ENCODE data around the gene APOA1. TPM values are rescaled to one million over a fixed set of nuclear protein-coding genes. Genes with fewer than 3 reads are reported as not detected.

Gene APOA1
- polyA plus RNA-seq, 4 donors, result 62.3 to 22,236 (median 8,002) TPM

- no peaks in the 10 kb centered on the region for H3K27me3 ChIP-seq (ENCODE audit: control insufficient read depth in 3 of 3, insufficient read depth in 3 of 3, low read length in 3 of 3)
- peaks cover 0 to 51% (median 0%) of the 10 kb centered on the region in 3 donors for H3K36me3 ChIP-seq (ENCODE audit: control insufficient read depth in 3 of 3, insufficient read depth in 2 of 3, low read depth in 1 of 3, low read length in 3 of 3)
- WGBS, 3 donors, result 71 to 78% (median 74%) methylated on average over 13 of the region's 13 CpGs
- FAIRE-seq, result no peak
- DNase-seq, result peak; percentile 27 to 58
- peak overlapping the region in 2 of 3 donors; percentile 68 to 93 for H3K27ac ChIP-seq (ENCODE audit: low read depth in 1 of 3, low read length in 2 of 3)
- H3K9me3 ChIP-seq (ENCODE audit: control insufficient read depth in 2 of 2, insufficient read depth in 1 of 2, low read depth in 1 of 2, low read length in 1 of 2), result no peaks in the 10 kb centered on the region
- peaks cover 5 to 73% (median 6%) of the 10 kb centered on the region in 3 donors for H3K4me1 ChIP-seq (ENCODE audit: control insufficient read depth in 3 of 3, insufficient read depth in 2 of 3, low read depth in 1 of 3, low read length in 2 of 3)
- peak overlapping the region in 2 of 3 donors; percentile 33 to 34 for H3K4me3 ChIP-seq (ENCODE audit: low read depth in 1 of 3, low read length in 3 of 3)
Measured at GRCh38 chr11:116832350-116833290, 4.8 kb downstream of the APOA1 start.

- DNase-seq (no peak), FAIRE-seq (no peak)
- Histone ChIP-seq H3K4me3 (ENCODE audit: low read depth in 1 of 3, low read length in 3 of 3) (peak overlapping the region in 2 of 3 donors; percentile 33 to 34), H3K27ac (ENCODE audit: low read depth in 1 of 3, low read length in 2 of 3) (peak overlapping the region in 2 of 3 donors; percentile 68 to 93), H3K36me3 (ENCODE audit: control insufficient read depth in 3 of 3, insufficient read depth in 2 of 3, low read depth in 1 of 3, low read length in 3 of 3) (peaks cover 0 to 46% (median 0%) of the 10 kb centered on the region in 3 donors), H3K4me1 (ENCODE audit: control insufficient read depth in 3 of 3, insufficient read depth in 2 of 3, low read depth in 1 of 3, low read length in 2 of 3) (peaks cover 5 to 73% (median 11%) of the 10 kb centered on the region in 3 donors), H3K27me3 (ENCODE audit: control insufficient read depth in 3 of 3, insufficient read depth in 3 of 3, low read length in 3 of 3) (no peaks in the 10 kb centered on the region), H3K9me3 (ENCODE audit: control insufficient read depth in 2 of 2, insufficient read depth in 1 of 2, low read depth in 1 of 2, low read length in 1 of 2) (no peaks in the 10 kb centered on the region)
- WGBS, 3 donors, result 76 to 87% (median 80%) methylated on average over 7 of the region's 7 CpGs
Measured at GRCh38 chr11:116831790-116832349, 5.6 kb downstream of the APOA1 start.

DNA sequence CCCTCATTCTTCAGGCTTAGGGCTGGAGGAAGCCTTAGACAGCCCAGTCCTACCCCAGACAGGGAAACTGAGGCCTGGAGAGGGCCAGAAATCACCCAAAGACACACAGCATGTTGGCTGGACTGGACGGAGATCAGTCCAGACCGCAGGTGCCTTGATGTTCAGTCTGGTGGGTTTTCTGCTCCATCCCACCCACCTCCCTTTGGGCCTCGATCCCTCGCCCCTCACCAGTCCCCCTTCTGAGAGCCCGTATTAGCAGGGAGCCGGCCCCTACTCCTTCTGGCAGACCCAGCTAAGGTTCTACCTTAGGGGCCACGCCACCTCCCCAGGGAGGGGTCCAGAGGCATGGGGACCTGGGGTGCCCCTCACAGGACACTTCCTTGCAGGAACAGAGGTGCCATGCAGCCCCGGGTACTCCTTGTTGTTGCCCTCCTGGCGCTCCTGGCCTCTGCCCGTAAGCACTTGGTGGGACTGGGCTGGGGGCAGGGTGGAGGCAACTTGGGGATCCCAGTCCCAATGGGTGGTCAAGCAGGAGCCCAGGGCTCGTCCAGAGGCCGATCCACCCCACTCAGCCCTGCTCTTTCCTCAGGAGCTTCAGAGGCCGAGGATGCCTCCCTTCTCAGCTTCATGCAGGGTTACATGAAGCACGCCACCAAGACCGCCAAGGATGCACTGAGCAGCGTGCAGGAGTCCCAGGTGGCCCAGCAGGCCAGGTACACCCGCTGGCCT, 7.1 kb downstream of the APOA1 start:
- Histone ChIP-seq H3K9me3 (ENCODE audit: control insufficient read depth in 2 of 2, insufficient read depth in 1 of 2, low read depth in 1 of 2, low read length in 1 of 2) (no peaks in the 10 kb centered on the region), H3K27me3 (ENCODE audit: control insufficient read depth in 3 of 3, insufficient read depth in 3 of 3, low read length in 3 of 3) (no peaks in the 10 kb centered on the region), H3K4me3 (ENCODE audit: low read depth in 1 of 3, low read length in 3 of 3) (peak overlapping the region in 2 of 3 donors; percentile 45 to 47), H3K27ac (ENCODE audit: low read depth in 1 of 3, low read length in 2 of 3) (peak overlapping the region in 2 of 3 donors; percentile 93 to 99), H3K36me3 (ENCODE audit: control insufficient read depth in 3 of 3, insufficient read depth in 2 of 3, low read depth in 1 of 3, low read length in 3 of 3) (peaks cover 0 to 31% (median 0%) of the 10 kb centered on the region in 3 donors), H3K4me1 (ENCODE audit: control insufficient read depth in 3 of 3, insufficient read depth in 2 of 3, low read depth in 1 of 3, low read length in 2 of 3) (peaks cover 5 to 75% (median 11%) of the 10 kb centered on the region in 3 donors)
- FAIRE-seq, result no peak
- DNase-seq, result peak in 1 of 2 donors; percentile 13
- WGBS, 3 donors, result 87 to 94% (median 93%) methylated on average over 14 to 17 of the region's 17 CpGs

GRCh38 chr11:116829525-116830183, 7.8 kb downstream of the APOA1 start, which contains the start of gene APOC3:
TSS of gene APOC3 (plus strand) at chr11:116829907. CDS start at chr11:116830583, 676 bp downstream.
- DNase-seq (peak; percentile 72 to 76), FAIRE-seq (no peak)
- peaks cover 0 to 24% (median 0%) of the 10 kb centered on the region in 3 donors for H3K36me3 ChIP-seq (ENCODE audit: control insufficient read depth in 3 of 3, insufficient read depth in 2 of 3, low read depth in 1 of 3, low read length in 3 of 3)
- H3K27ac ChIP-seq (ENCODE audit: low read depth in 1 of 3, low read length in 2 of 3), result peak within 1 kb of the TSS; percentile 4 to 99 (median 93)
- no peaks in the 10 kb centered on the region for H3K9me3 ChIP-seq (ENCODE audit: control insufficient read depth in 2 of 2, insufficient read depth in 1 of 2, low read depth in 1 of 2, low read length in 1 of 2)
- no peaks in the 10 kb centered on the region for H3K27me3 ChIP-seq (ENCODE audit: control insufficient read depth in 3 of 3, insufficient read depth in 3 of 3, low read length in 3 of 3)
- 29 to 61% (median 59%) methylated on average over 9 of the region's 9 CpGs for WGBS, 3 donors
- peaks cover 5 to 73% (median 11%) of the 10 kb centered on the region in 3 donors for H3K4me1 ChIP-seq (ENCODE audit: control insufficient read depth in 3 of 3, insufficient read depth in 2 of 3, low read depth in 1 of 3, low read length in 2 of 3)
- peak within 1 kb of the TSS in 2 of 3 donors; percentile 45 to 48 for H3K4me3 ChIP-seq (ENCODE audit: low read depth in 1 of 3, low read length in 3 of 3)

- no peaks in the 10 kb centered on the region for H3K9me3 ChIP-seq (ENCODE audit: control insufficient read depth in 2 of 2, insufficient read depth in 1 of 2, low read depth in 1 of 2, low read length in 1 of 2)
- peak; percentile 90 to 93 for DNase-seq
- peaks cover 5 to 76% (median 11%) of the 10 kb centered on the region in 3 donors for H3K4me1 ChIP-seq (ENCODE audit: control insufficient read depth in 3 of 3, insufficient read depth in 2 of 3, low read depth in 1 of 3, low read length in 2 of 3)
- peaks cover 0 to 22% (median 0%) of the 10 kb centered on the region in 3 donors for H3K36me3 ChIP-seq (ENCODE audit: control insufficient read depth in 3 of 3, insufficient read depth in 2 of 3, low read depth in 1 of 3, low read length in 3 of 3)
- WGBS, 3 donors, result 27 to 56% (median 37%) methylated on average over 12 to 16 of the region's 16 CpGs
- no peaks in the 10 kb centered on the region for H3K27me3 ChIP-seq (ENCODE audit: control insufficient read depth in 3 of 3, insufficient read depth in 3 of 3, low read length in 3 of 3)
- FAIRE-seq, result no peak
- peak overlapping the region; percentile 4 to 99 (median 93) for H3K27ac ChIP-seq (ENCODE audit: low read depth in 1 of 3, low read length in 2 of 3)
- peak overlapping the region in 2 of 3 donors; percentile 45 to 48 for H3K4me3 ChIP-seq (ENCODE audit: low read depth in 1 of 3, low read length in 3 of 3)
Measured at GRCh38 chr11:116828632-116829524, 8.5 kb downstream of the APOA1 start.

GRCh38 chr11:116827461-116827860, 10.0 kb downstream of the APOA1 start:
- Histone ChIP-seq H3K27me3 (ENCODE audit: control insufficient read depth in 3 of 3, insufficient read depth in 3 of 3, low read length in 3 of 3) (no peaks in the 10 kb centered on the region), H3K27ac (ENCODE audit: low read depth in 1 of 3, low read length in 2 of 3) (peak overlapping the region; percentile 14 to 99 (median 93)), H3K36me3 (ENCODE audit: control insufficient read depth in 3 of 3, insufficient read depth in 2 of 3, low read depth in 1 of 3, low read length in 3 of 3) (peaks cover 0 to 15% (median 0%) of the 10 kb centered on the region in 3 donors), H3K4me1 (ENCODE audit: control insufficient read depth in 3 of 3, insufficient read depth in 2 of 3, low read depth in 1 of 3, low read length in 2 of 3) (peaks cover 5 to 86% (median 11%) of the 10 kb centered on the region in 3 donors), H3K4me3 (ENCODE audit: low read depth in 1 of 3, low read length in 3 of 3) (no peak overlapping the region), H3K9me3 (ENCODE audit: control insufficient read depth in 2 of 2, insufficient read depth in 1 of 2, low read depth in 1 of 2, low read length in 1 of 2) (no peaks in the 10 kb centered on the region)
- WGBS, 3 donors, result 84 to 93% (median 92%) methylated on average over 6 of the region's 6 CpGs
- DNase-seq, result peak in 1 of 2 donors; percentile 12
- no peak for FAIRE-seq
